ENCODE measurements around the gene NTM.

DNA sequence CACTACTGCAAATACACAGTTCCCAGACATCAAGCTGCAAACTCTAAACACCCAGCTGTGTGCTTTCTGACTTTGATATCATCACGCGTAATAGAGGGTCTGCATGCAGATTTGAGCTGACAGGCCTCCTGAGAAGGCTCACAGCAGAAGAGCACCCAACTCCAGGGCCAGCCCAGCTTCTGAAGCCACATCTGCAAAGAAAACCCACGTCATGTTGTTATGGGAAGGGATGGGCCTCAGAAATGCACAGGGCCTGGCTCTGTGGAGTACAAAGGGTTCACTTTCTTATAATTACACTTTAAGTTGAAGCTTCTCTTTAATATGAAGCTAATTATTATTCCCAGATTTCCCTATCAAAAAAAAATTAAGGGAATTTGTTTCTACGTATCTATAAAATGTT is 927.9 kb downstream of the NTM start:
- TF ChIP-seq, protein P1, sequence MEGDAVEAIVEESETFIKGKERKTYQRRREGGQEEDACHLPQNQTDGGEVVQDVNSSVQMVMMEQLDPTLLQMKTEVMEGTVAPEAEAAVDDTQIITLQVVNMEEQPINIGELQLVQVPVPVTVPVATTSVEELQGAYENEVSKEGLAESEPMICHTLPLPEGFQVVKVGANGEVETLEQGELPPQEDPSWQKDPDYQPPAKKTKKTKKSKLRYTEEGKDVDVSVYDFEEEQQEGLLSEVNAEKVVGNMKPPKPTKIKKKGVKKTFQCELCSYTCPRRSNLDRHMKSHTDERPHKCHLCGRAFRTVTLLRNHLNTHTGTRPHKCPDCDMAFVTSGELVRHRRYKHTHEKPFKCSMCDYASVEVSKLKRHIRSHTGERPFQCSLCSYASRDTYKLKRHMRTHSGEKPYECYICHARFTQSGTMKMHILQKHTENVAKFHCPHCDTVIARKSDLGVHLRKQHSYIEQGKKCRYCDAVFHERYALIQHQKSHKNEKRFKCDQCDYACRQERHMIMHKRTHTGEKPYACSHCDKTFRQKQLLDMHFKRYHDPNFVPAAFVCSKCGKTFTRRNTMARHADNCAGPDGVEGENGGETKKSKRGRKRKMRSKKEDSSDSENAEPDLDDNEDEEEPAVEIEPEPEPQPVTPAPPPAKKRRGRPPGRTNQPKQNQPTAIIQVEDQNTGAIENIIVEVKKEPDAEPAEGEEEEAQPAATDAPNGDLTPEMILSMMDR (conservative IDR thresholded peaks at IDR 0.05; ENCODE audit: low read length), result no peak
- no peak for TF ChIP-seq EZH2phosphoT487 (IDR thresholded peaks at IDR 0.05; ENCODE audit: borderline replicate concordance)

All from Loucy (cell line).